Activated naive CD4-positive, alpha-beta T cell treated with Interleukin-2 at 50 U/mL for 16 hours (primary cell): ENCODE data around the gene OR4B1.
"Not testable (repeated sequence)": the region's sequence is repeated elsewhere in the genome, so short reads cannot be mapped to it uniquely, and the experiment has no call there.

Experiments
- DNase-seq: peaks from one replicate; pipeline ENCODE4 v3.0.0-alpha.2; 2020

Gene OR4B1, protein sequence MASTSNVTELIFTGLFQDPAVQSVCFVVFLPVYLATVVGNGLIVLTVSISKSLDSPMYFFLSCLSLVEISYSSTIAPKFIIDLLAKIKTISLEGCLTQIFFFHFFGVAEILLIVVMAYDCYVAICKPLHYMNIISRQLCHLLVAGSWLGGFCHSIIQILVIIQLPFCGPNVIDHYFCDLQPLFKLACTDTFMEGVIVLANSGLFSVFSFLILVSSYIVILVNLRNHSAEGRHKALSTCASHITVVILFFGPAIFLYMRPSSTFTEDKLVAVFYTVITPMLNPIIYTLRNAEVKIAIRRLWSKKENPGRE

DNA sequence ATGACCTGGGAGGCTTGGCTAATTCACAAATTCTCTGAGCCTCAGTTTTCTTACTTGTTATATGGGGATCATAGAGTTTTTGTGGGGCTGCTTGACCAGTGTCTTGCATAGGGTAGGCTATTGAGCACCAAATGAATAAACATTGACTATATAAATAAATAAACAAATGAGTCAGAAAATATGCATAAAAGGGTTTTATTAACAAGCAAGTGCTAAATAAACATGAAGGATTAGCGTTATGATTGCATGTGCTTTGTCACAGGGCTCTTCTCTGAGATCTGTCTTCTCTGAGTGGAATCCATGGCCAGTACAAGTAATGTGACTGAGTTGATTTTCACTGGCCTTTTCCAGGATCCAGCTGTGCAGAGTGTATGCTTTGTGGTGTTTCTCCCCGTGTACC is at the start of gene OR4B1:
TSS of gene OR4B1 (plus strand) at position 301 of the 400 bp plus-strand sequence. CDS start at position 301, 0 bp downstream.
- DNase-seq: no peak

DNA sequence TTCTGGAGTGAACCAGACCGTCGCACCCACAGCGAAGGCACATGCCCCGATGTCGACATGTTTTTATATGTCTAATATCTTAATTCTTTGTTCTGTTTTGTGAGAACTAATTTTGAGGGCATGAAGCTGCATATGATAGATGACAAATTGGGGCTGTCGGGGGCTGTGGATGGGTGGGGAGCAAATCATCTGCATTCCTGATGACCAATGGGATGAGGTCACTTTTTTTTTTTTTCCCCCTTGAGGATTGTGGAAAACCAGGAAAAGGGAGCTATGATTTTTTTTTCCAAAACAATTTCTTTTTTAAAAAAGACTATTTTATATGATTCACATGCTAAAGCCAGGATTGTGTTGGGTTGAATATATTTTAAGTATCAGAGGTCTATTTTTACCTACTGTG is 49.2 kb upstream of the OR4B1 start:
- no peak for DNase-seq

DNA sequence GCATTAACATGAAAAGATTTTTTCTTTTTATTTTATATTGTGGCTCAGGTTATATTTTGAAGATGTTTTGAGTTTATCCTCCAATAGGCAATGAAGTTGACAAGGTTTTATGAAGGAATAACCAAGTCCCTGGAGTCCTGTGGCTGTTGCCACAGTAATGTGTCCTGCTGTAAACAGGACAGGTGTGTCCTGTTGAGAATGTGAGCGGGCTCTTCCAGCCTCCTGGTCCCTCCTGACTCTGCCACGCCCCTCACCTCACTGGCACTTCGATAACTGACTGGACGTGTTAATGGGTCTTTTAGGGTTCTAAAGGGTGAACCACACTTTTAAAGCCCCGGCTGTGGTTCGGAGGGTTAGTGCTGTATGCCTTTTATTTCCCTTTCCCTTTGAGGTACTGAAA is 47.8 kb upstream of the OR4B1 start:
- DNase-seq: no peak

DNA sequence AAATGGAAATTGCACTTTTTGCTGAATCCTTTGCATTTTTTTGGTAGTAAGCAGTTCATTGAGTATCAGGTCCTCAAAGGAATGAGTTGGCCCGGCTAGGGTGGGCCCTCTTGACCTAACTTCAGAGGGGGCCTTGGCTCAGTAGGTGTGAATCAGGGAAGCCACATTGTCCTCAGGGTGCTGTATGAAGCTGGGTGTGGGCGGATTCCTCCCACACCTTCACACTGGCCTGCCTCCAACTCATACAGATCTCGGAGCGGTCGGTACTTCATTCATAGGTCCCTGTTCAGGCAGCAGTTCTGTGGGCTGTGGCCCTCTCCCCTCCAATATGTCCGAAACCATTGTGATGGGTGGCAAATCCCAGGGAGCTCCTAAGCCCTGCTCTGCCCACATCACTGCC is 47.4 kb upstream of the OR4B1 start:
- DNase-seq: no peak

DNA sequence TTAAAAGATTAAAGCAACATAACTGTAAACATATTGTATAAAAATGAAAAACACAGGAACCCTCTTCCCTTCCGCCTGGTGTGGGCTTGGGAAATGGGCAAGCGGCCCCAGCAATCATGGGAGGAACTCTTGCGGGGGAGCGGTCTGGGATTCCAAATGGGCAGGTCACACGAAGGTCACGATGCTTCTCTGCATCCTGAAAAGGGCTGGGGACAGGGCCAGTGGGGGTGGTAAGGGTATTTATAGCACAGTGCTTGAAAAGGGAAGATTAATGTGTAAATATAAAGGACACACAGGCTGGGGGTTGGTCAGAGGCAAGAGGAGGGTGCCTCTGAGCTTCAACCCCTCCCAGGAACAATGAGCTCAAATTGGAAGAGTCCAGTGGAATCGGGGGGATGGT is 46.9 kb upstream of the OR4B1 start:
- no peak for DNase-seq

DNA sequence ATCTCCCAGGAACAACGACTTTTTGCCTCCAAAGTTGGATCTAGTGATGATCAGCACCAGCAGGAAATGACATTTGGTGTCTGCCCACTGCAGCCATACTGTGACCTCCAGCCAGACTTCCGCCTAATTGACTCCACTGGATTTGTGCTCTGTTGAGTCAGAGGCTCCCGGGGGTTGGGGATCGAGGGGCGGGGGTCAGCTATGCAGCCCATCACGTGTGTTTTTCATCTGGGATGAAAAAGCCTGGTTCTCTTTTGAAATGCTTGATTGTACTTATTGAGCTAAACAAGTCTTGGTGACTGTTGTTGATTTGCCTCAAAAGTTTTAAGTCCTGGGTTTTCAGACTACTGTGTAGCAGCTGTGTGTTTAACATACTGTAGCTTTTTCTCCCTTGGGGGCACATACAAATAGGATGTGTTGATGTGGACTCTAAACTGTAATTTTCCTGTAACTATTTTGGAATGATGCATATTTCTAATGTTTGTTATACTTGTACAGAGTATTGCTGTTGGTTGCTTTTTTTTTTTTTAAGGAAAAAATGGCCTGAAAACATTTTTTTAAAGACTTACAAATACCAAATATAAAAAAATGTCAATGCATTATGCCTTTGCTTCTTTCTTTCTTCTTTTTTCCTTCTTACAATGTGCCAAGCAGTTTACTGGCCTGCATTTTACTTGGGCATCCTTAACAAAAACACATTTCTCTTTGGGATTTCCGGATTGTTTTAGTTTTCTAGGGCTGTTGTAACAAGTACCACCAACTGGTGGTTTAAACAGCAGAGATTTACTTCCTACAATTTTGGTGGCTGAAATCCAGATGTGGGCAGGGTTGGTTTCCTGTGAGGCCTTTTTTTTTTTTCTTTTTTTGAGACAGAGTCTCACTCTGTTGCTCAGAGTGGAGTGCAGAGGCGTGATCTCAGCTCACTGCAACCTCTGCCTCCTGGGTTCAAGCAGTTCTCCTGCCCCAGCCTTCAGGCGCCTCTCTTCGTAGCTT is 46.1 kb upstream of the OR4B1 start:
- DNase-seq: no peak

DNA sequence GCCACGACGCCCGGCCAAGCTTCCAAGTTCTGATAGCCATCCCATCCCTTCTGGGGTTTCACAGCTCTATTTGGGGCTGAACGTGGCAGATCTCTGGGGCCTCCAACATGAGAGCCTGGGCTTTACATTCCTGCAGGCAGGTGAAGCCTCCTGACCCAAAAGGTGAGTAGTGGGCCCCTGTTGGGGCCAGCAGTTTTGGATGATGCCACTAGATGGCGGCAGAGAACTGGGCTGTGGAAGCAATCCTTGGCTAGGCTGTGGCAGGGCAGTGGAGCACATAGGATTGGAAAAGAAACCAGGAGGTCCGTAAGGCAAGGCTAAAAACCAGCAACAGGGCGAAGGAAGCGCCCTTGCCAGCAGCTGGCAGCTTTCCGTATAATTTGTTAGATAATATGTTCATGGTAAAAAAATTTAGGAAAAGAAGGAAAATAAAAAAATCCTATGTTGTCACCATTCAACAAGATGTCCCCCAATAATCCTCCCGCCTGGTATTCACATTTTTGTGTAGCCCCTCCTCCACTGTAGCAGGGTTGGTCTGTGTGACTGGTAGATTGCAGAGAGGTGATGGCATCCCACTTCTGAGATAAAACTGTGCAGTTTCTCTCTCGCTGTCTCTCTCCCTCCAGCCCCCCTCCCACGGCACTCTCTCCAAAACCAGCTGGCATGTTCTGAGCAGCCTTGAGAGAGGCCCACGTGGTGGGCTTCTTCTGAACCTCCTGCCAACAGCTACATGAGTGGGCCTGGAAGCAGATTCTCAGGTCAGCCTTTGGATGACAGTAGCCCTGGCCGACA is 43.6 kb upstream of the OR4B1 start:
- peak; percentile 68 for DNase-seq

DNA sequence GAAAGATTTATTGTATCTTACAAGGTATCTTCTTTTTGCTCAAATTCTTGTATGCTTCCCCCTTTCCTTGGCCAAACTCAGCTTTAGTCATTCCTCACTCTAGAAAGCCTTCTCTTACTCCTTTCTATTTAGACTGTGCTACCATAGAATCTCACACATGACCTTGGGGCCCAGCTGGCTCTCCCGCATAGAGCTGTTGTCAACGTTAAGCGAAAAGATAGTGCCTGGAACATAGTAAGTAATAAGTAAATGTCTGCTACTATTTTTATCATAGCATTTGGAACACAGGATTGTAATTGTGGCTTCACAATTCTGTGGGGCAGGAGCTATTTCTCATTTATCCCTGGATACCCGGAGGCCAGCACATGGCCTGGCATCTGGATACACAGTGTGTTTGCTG is 38.9 kb upstream of the OR4B1 start:
- DNase-seq: no peak

DNA sequence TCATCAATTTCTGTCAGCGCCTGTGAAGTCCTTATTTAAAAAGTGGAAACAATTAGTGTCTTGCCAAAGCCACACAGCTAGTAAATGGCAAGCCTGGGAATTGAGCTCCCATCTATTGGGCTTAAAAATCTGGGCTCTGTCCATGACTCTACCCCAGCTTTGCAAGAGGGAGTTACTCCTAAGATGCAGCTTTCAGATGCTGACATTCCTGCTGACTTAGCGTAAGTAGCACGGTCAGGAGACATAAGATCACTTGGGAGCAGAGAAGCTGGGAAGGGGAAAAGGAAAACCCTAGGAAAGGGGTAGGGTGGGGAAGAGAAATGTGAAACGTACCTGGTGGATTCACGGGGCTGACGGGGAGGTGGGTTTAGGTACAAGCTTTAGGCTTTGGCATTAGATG is 36.0 kb upstream of the OR4B1 start:
- no peak for DNase-seq

DNA sequence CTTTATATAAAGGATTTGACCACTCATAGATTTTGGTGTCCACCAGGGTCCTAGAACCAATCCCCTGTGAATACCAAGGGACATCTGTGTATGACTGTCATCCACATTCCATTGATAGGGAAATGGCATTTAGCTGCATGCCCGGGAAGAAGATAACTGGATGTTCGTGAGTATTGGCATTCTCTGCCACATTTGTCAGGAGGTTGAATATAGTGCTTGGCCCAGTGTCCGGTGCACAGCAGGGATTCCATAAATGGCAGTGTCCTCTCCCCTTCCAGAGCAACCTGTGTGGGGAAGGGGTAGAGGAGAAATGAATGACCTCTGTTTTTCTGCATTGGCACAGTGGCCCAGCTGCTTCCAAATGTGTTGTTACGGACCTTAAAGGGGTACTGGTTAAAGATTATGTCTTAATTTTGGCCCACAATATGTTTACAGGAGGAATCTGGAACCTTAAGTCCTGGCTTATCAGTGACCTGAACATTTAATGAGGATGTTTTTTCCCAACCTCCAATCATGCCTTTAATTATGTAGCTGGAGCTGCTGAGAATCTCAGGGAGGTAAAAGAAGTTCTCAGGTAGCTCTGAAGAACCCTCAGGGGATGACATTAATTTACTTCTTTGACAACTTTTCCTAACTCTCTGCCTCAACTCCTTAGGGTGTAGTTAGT is 33.6 kb upstream of the OR4B1 start:
- DNase-seq: no peak

DNA sequence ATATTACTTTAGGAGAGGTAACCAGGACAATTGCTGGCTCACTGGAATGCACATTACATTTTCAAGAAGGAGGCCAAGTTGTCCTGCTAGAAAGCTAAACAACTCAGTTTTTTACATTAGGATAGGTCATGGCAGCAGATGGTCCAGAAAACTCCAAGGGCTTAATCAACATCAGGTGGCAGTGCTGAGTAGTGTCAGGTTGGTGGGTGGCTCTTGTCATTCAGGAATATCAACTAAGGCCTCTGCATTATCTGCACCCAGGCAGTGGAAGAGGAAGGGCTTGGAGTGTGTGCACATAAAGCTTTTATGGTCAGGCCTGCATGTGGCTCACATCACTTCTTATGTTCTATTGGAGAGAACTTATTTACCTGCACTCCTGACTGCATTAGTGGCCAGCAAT is 32.2 kb upstream of the OR4B1 start:
- DNase-seq: no peak

DNA sequence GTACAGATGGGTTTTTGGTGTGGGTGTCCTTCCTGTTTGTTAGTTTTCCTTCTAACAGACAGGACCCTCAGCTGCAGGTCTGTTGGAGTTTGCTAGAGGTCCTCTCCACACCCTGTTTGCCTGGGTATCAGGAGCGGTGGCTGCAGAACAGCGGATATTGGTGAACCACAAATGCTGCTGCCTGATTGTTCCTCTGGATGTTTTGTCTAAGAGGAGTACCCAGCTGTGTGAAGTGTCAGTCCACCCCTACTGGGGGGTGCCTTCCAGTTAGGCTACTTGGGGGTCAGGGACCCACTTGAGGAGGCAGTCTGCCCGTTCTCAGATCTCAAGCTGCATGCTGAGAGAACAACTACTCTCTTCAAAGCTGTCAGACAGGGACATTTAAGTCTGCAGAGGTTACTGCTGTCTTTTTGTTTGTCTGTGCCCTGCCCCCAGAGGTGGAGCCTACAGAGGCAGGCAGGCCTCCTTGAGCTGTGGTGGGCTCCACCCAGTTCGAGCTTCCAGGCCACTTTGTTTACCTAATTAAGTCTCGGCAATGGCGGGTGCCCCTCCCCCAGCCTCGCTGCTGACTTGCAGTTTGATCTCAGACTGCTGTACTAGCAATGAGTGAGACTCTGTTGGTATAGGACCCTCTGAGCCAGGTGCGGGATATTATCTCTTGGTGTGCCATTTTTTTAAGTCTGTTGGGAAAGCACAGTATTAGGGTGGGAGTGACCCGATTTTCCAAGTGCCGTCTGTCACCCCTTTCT is 25.5 kb upstream of the OR4B1 start:
- peak; percentile 31 for DNase-seq

DNA sequence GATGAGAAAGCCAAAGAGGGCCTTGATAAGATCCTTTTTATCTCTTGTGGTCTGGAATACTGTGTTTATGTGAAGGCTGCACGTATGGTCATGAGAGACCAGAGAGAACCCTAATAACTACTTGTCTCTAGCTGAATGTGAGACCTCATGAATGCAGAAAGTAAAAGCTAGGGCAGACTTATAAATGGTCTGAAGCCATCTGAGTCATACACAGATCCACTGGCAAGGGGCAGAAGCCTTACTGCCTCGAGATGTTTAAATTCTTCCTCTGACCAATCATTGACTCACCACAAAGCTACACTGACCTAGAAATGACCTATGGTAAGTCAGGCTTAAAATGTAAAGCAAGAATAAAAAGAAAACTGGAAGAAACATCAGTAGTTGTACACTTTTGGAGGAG is 22.7 kb upstream of the OR4B1 start:
- no peak for DNase-seq

DNA sequence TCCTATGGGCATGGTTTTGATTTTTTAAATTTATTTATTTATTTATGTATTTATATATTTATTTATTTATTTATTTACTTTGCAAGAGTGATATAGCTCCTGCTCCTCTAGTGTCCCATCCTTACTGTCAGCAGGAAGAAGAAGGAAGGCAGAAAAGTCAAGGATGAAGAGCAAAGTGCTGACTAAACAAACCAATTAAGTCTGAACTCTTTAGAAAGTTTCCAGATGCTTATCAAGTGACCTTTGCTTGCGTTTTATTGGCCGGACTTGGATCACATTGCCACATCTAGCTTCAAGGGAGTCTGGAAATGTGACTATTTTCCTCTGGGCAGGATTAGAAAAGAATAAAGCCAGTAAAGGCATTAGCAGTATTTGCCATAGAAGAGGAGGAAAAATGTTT is 8.7 kb upstream of the OR4B1 start:
- DNase-seq: no peak

DNA sequence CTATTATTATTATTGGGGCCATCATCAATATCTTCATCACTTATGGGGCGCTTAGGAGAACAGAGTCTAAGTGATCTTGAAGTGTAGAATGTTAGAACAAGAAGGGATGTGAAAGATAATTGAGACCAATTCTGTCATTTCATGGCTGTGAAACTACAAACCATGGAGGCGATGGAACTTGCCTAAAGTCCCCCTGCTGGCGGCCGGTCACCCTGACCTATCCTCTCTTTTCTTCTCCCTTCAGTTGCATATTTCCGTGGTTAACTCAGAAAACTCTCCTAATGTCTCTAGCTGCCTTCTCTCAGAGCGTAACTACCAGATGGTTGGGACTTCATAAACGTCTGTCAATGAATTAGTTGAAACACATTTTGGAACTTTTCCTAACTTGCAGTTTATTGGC is 6.6 kb upstream of the OR4B1 start:
- DNase-seq: no peak

DNA sequence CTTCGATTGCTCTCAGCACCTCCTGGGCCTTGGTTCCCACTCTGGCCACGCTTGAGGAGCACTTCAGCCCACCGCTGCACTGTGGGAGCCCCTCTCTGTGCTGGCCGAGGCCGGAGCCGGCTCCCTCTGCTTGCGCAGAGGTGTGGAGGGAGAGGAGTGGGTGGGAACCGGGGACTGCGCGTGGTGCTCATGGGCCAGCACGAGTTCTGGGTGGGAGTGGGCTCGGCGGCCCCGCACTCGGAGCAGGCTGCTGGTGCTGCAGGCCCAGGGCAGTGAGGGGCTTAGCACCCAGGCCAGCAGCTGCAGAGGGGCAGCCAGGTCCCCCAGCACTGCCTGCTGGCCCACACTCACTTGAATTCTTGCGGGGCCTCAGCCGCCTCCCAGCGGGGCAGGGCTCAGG is 12.2 kb downstream of the OR4B1 start:
- no peak for DNase-seq

DNA sequence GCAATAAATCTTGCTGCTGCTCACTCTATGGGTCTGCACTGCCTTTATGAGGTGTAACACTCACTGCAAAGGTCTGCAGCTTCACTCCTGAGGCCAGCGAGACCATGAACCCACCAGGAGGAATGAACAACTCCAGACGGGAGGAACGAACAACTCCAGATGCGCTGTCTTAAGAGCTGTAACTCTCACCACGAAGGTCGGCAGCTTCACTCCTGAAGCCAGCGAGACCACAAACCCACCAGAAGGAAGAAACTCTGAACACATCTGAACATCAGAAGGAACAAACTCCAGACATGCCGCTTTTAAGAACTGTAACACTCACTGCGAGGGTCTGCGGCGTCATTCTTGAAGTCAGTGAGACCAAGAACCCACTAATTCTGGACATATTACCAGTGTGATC is 13.4 kb downstream of the OR4B1 start:
- not testable (repeated sequence) for DNase-seq

DNA sequence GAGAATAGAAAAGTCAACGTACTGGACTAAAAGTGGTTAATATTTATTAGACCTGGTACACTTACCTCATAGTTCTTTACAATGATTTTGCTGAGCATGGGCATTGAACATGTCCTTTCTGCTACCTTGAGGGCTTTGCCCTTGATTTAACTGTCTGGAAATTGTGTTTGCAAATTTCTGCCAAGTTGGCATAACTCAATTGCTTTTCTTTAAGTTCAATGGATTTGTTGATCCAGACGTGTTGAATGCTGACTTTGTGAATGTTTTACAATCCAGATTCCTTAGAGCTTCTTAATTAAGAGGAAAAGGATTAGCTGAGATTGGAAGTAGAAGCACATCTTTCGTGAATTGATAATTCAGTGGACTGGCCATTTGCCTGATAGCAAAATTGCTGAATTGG is 21.1 kb downstream of the OR4B1 start:
- DNase-seq: no peak

DNA sequence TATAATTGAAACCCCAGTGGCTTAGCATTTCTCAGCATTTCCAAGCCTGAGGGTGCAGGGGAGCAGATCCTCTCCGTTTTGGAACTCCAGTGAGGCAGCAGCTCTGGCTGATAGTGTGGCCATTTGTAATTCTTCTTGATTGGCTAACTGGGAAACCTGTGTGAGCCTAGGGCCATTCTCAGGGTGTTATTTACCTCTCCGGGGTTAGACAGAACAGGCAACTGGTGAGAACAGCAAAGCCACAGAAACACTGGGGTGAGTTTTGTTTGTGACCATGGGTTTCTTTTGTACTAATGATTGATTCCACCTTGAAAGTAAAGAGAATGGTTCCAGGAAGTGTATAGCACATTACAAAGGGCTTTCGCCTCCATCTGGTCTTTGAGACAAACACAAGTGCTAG is 25.9 kb downstream of the OR4B1 start:
- no peak for DNase-seq

DNA sequence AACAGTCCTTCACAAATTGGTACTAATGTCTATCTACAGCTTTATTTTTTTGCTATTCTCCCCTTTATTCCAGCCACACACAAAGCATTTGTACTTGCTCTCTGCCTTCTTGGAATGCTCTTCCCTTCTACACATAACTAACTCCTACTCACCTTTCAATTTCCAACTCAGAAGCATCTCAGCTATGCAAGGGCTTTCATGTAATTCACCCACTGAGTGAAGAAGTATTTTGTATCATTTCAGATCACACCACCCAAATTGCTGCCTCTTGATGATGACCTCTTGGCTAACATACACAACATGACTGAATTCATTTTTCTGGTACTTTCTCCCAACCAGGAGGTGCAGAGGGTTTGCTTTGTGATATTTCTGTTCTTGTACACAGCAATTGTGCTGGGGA is 28.2 kb downstream of the OR4B1 start, which contains the start of gene OR4X2:
TSS of gene OR4X2 (plus strand) at position 301 of the 400 bp plus-strand sequence. CDS start at position 301, 0 bp downstream.
- DNase-seq: no peak

DNA sequence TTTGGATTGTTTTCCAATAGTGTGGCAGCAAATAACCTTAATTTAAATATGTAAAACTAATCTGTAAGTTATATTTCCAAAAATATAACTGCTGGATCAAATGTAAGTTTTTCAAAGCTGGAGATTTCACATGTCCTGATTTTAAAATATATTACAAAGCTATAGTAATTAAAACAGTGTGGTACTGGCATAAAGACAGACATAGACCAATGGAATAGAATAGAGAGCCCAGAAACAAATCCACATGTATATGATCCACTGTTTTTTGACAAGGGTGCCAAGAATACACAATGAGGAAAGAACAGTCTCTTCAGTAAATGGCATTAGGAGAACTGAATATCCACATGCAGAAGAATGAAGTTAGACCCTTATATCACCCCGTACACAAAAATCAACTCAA is 32.3 kb downstream of the OR4B1 start:
- no peak for DNase-seq

DNA sequence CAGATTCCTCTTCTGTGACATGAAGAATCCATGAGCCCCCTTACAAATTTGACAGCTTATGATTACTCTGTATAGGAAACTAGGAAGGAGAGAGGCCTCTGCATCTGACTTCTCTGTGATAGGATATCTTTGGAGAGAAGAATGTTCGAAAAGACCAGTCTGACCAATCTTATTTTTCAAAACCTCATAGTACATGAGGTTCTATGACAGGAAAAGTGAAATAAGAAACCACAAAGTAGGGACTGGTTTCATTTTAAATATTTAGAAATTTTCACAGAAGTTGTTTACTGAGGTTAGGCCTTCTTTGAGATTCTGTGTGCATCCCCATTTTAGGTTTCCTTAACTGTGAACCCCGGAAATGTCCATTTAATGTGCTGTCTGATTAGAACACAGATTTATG is 45.0 kb downstream of the OR4B1 start:
- DNase-seq: no peak
